GM23338 (cell line): ENCODE measurements around the gene NLRC5. TPM values are rescaled to one million over a fixed set of nuclear protein-coding genes. Genes with fewer than 3 reads are reported as not detected.

Experiments
- ATAC-seq: fragments of 200-7000 bp; cut with Tn5 transposase; 3 replicates; pipeline ENCODE4 v1.9.1; 2020
- DNase-seq: peaks from one replicate; pipeline ENCODE4 v3.0.0-alpha.2; 2015; ENCODE audit warnings: low spot score
- H2AFZ ChIP-seq: fragments of 200-600 bp; sonication (generic); 2 replicates; pipeline ENCODE4 v1.8.0; 2016; ENCODE audit warnings: antibody characterized with exemption, mild to moderate bottlenecking, moderate library complexity
- H3F3A ChIP-seq: fragments of 200-600 bp; sonication (generic); replicated peaks from 2 replicates; pipeline ENCODE4 v1.8.0; 2017; ENCODE audit warnings: antibody characterized with exemption, mixed run types, low read depth
- H3K27ac ChIP-seq: fragments of 200-600 bp; sonication (generic); 2 replicates; pipeline ENCODE4 v1.6.1; 2016; ENCODE audit warnings: low read depth
- H3K27me3 ChIP-seq: fragments of 200-600 bp; sonication (generic); 2 replicates; pipeline ENCODE4 v1.8.0; 2016; ENCODE audit warnings: mild to moderate bottlenecking, mixed run types, moderate library complexity; ENCODE audit not compliant: insufficient read depth
- H3K36me3 ChIP-seq: fragments of 200-600 bp; sonication (generic); 2 replicates; pipeline ENCODE4 v1.8.0; 2016; ENCODE audit warnings: mild to moderate bottlenecking; ENCODE audit not compliant: insufficient read depth
- H3K4me1 ChIP-seq: fragments of 200-600 bp; sonication (generic); 2 replicates; pipeline ENCODE4 v1.8.0; 2016; ENCODE audit warnings: mild to moderate bottlenecking, moderate library complexity; ENCODE audit not compliant: insufficient read depth
- H3K4me2 ChIP-seq: fragments of 200-600 bp; sonication (generic); 2 replicates; pipeline ENCODE4 v1.7.1; 2017; ENCODE audit warnings: mixed run types
- H3K4me3 ChIP-seq: fragments of 200-600 bp; sonication (generic); 2 replicates; pipeline ENCODE4 v1.6.1; 2016; ENCODE audit warnings: mixed run types
- H3K79me2 ChIP-seq: fragments of 200-600 bp; sonication (generic); replicated peaks from 2 replicates; pipeline ENCODE4 v1.8.0; 2017; ENCODE audit warnings: mild to moderate bottlenecking; ENCODE audit not compliant: insufficient read depth
- H3K9me2 ChIP-seq: fragments of 200-600 bp; sonication (generic); 2 replicates; pipeline ENCODE4 v1.8.0; 2017; ENCODE audit not compliant: insufficient read depth
- H4K20me1 ChIP-seq: fragments of 200-600 bp; sonication (generic); replicated peaks from 2 replicates; pipeline ENCODE4 v1.8.0; 2017; ENCODE audit warnings: mild to moderate bottlenecking; ENCODE audit not compliant: insufficient read depth
- H3K27ac Mint-ChIP-seq: 2 replicates; pipeline ENCODE4 v1.8.0; 2020; ENCODE audit warnings: inconsistent platforms, mild to moderate bottlenecking, moderate library complexity, mixed read lengths
- H3K27me3 Mint-ChIP-seq: 3 replicates; pipeline ENCODE4 v1.8.0; 2022; ENCODE audit warnings: low read depth, mild to moderate bottlenecking, moderate library complexity, mixed read lengths, inconsistent platforms; ENCODE audit not compliant: insufficient read depth, poor library complexity
- H3K36me3 Mint-ChIP-seq: 3 replicates; pipeline ENCODE4 v1.8.0; 2021; ENCODE audit warnings: low read depth, mild to moderate bottlenecking, inconsistent platforms, moderate library complexity, mixed read lengths
- H3K4me1 Mint-ChIP-seq: 3 replicates; pipeline ENCODE4 v1.8.0; 2020; ENCODE audit warnings: mild to moderate bottlenecking, inconsistent platforms, mixed read lengths
- H3K4me3 Mint-ChIP-seq: 3 replicates; pipeline ENCODE4 v1.8.0; 2021; ENCODE audit warnings: moderate library complexity, mild to moderate bottlenecking, inconsistent platforms, mixed read lengths
- H3K9me3 Mint-ChIP-seq: 3 replicates; pipeline ENCODE4 v1.8.0; 2020; ENCODE audit warnings: moderate library complexity, mild to moderate bottlenecking, inconsistent platforms, mixed read lengths
- CREB1 ChIP-seq: fragments of 250-450 bp; sonication (Bioruptor Pico); IDR thresholded peaks from 2 replicates; pipeline ENCODE4 v1.5.0; 2020; ENCODE audit warnings: low read depth, mild to moderate bottlenecking, moderate library complexity
- ETS1 ChIP-seq: IDR thresholded peaks from 2 replicates; pipeline ENCODE4 v1.6.1; 2016; ENCODE audit warnings: antibody characterized with exemption
- EZH2 ChIP-seq: fragments of 200-600 bp; sonication (generic); IDR thresholded peaks from one replicate; pipeline ENCODE4 v1.8.0; 2017; ENCODE audit warnings: antibody characterized with exemption, mild to moderate bottlenecking, low read depth; ENCODE audit not compliant: unreplicated experiment
- NANOG ChIP-seq: IDR thresholded peaks from 2 replicates; pipeline ENCODE4 v1.6.1; 2016; ENCODE audit warnings: antibody characterized with exemption, borderline replicate concordance
- POLR2AphosphoS5 ChIP-seq: IDR thresholded peaks from 2 replicates; pipeline ENCODE4 v1.6.1; 2016; ENCODE audit warnings: antibody characterized with exemption, low read depth
- STAT1 ChIP-seq: IDR thresholded peaks from one replicate; pipeline ENCODE4 v1.6.1; 2016; ENCODE audit warnings: antibody characterized with exemption; ENCODE audit not compliant: unreplicated experiment
- ZNF114 ChIP-seq: fragments of 250-450 bp; sonication (Bioruptor Pico); IDR thresholded peaks from 2 replicates; pipeline ENCODE4 v1.5.0; 2020; ENCODE audit warnings: mild to moderate bottlenecking, moderate library complexity
- ZNF331 ChIP-seq: fragments of 250-450 bp; sonication (Bioruptor Pico); IDR thresholded peaks from 2 replicates; pipeline ENCODE4 v1.5.0; 2020; ENCODE audit warnings: low read depth, mild to moderate bottlenecking, moderate library complexity
- polyA plus RNA-seq: library from polyadenylated mRNA; unstranded; fragments of >200 nt; fragmentation: Nextera tagmentation; extraction: Ambion mirVana; gene quantifications from 2 replicates; pipeline ENCODE4 v1.2.1, GENCODE V29; 2016
- total RNA-seq: library from RNA; depleted of rRNA; stranded (reverse); fragments of >200 nt; shearing (Covaris generic); gene quantifications from 2 replicates; pipeline ENCODE4 v1.2.3, GENCODE V29; 2014
- TF ChIP-seq, protein P1 (sequence below), 2 experiments: fragments of 200-600 bp in 1 of 2; sonication (generic) in 1 of 2; conservative IDR thresholded peaks; 2 replicates each; pipeline versions ENCODE4 v1.5.1 to v1.6.1; 2016 to 2017; ENCODE audit warnings: antibody characterized with exemption in 2 of 2, low read depth in 2 of 2, mild to moderate bottlenecking in 2 of 2, moderate library complexity in 1 of 2
- TF ChIP-seq, protein P2 (sequence below): IDR thresholded peaks from one replicate; pipeline ENCODE4 v1.6.1; 2018; ENCODE audit warnings: antibody characterized with exemption; ENCODE audit not compliant: unreplicated experiment

Gene NLRC5
- total and polyA plus RNA-seq, 2 experiments from 2014 or later: 2.3 to 3.9 TPM

- peak overlapping the region; percentile 93 for H2AFZ ChIP-seq
- Mint-ChIP-seq H3K4me3 (peak overlapping the region; percentile 81), H3K9me3 (no peaks in the 10 kb centered on the region), H3K27ac (no peak overlapping the region), H3K36me3 (no peaks in the 10 kb centered on the region), H3K27me3 (peaks cover 19% of the 10 kb centered on the region), H3K4me1 (peaks cover 15% of the 10 kb centered on the region)
- peaks cover 14% of the 10 kb centered on the region for H3K4me1 ChIP-seq
- H3K4me3 ChIP-seq: peak overlapping the region; percentile 64
- ATAC-seq (no peak), DNase-seq (no peak)
- no peaks in the 10 kb centered on the region; the same call in 1 of the 2 replicates for H4K20me1 ChIP-seq
- TF ChIP-seq ZNF331 (no peak), ETS1 (no peak), STAT1 (no peak), CREB1 (no peak), EZH2 (no peak)
- no peaks in the 10 kb centered on the region for H3K36me3 ChIP-seq
- peak overlapping the region; percentile 88 for H3K4me2 ChIP-seq
- H3K79me2 ChIP-seq: no peaks in the 10 kb centered on the region
- no peak overlapping the region for H3K27ac ChIP-seq
- no peaks in the 10 kb centered on the region for H3K9me2 ChIP-seq
- peaks cover 36% of the 10 kb centered on the region for H3K27me3 ChIP-seq
- H3F3A ChIP-seq: peaks cover 4% of the 10 kb centered on the region; the same call in 1 of the 2 replicates
These were observed 104.6 kb downstream of the NLRC5 start for GRCh38 chr16:57093666-57094564.

DNA sequence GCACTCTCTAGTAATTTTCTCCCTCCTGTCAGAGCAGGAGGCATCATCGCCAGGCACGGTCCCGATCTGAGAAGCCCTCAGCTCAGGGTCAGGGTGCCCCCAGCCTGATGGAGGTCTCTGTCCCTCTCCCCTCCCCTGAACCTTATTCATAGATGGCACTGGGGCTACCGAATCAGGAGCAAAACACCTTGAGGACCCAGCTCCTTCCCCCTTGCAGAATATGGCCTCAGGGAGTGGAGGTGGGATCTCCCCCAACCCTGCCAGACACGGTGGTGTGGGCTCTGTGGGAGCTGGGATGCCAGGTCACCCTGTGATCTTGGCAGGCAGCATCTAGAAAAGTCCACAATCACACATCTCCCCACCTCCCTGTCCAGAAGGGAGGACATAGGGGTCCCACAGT lies 105.6 kb downstream of the NLRC5 start:
- Mint-ChIP-seq H3K9me3 (no peaks in the 10 kb centered on the region), H3K27ac (no peak overlapping the region), H3K27me3 (peaks cover 19% of the 10 kb centered on the region), H3K36me3 (no peaks in the 10 kb centered on the region), H3K4me3 (no peak overlapping the region), H3K4me1 (peaks cover 20% of the 10 kb centered on the region)
- H3K27ac ChIP-seq: no peak overlapping the region
- H3K36me3 ChIP-seq: no peaks in the 10 kb centered on the region
- H3K9me2 ChIP-seq: no peaks in the 10 kb centered on the region
- H3K79me2 ChIP-seq: no peaks in the 10 kb centered on the region
- DNase-seq (no peak), ATAC-seq (no peak)
- no peak overlapping the region for H3K4me3 ChIP-seq
- no peak overlapping the region for H2AFZ ChIP-seq
- H3K4me1 ChIP-seq: peaks cover 14% of the 10 kb centered on the region
- TF ChIP-seq STAT1 (no peak), POLR2AphosphoS5 (no peak)
- no peak overlapping the region for H3K4me2 ChIP-seq
- peaks cover 36% of the 10 kb centered on the region for H3K27me3 ChIP-seq
- H4K20me1 ChIP-seq: no peaks in the 10 kb centered on the region; the same call in 1 of the 2 replicates
- peaks cover 4% of the 10 kb centered on the region; the same call in 1 of the 2 replicates for H3F3A ChIP-seq

DNA sequence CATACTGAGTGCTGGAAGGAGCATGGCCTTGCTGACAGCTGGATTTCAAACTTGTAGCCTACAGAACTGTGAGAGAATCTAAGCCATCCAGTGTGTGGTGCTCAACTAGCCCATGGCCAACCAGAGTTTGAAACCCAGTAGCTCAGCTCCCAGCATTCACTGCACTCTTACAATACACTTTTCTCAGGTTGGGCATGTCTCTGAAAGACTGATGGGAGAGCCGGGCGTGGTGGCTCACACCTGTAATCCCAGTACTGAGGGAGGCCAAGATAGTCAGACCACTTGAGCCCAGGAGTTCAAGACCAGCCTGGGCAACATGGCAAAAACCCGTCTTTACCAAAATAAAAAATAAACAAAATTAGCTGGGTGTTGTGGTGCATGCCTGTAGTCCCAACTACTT lies 106.8 kb downstream of the NLRC5 start:
- Histone ChIP-seq H3K4me3 (no peak overlapping the region), H4K20me1 (no peaks in the 10 kb centered on the region), H3F3A (peaks cover 4% of the 10 kb centered on the region; the same call in 1 of the 2 replicates), H3K79me2 (no peaks in the 10 kb centered on the region), H3K27me3 (peaks cover 26% of the 10 kb centered on the region), H3K4me1 (peaks cover 12% of the 10 kb centered on the region), H3K36me3 (no peaks in the 10 kb centered on the region), H2AFZ (no peak overlapping the region), H3K9me2 (no peaks in the 10 kb centered on the region), H3K27ac (no peak overlapping the region), H3K4me2 (no peak overlapping the region)
- H3K27ac Mint-ChIP-seq: no peak overlapping the region
- DNase-seq: no peak
- no peaks in the 10 kb centered on the region for H3K9me3 Mint-ChIP-seq
- peaks cover 28% of the 10 kb centered on the region for H3K4me1 Mint-ChIP-seq
- H3K27me3 Mint-ChIP-seq: peaks cover 17% of the 10 kb centered on the region
- no peaks in the 10 kb centered on the region for H3K36me3 Mint-ChIP-seq
- no peak overlapping the region for H3K4me3 Mint-ChIP-seq
- no peak for ATAC-seq
- TF ChIP-seq POLR2AphosphoS5 (no peak), CREB1 (no peak), EZH2 (no peak), STAT1 (no peak), NANOG (no peak), ETS1 (no peak), ZNF114 (no peak)
- TF ChIP-seq, protein P1, sequence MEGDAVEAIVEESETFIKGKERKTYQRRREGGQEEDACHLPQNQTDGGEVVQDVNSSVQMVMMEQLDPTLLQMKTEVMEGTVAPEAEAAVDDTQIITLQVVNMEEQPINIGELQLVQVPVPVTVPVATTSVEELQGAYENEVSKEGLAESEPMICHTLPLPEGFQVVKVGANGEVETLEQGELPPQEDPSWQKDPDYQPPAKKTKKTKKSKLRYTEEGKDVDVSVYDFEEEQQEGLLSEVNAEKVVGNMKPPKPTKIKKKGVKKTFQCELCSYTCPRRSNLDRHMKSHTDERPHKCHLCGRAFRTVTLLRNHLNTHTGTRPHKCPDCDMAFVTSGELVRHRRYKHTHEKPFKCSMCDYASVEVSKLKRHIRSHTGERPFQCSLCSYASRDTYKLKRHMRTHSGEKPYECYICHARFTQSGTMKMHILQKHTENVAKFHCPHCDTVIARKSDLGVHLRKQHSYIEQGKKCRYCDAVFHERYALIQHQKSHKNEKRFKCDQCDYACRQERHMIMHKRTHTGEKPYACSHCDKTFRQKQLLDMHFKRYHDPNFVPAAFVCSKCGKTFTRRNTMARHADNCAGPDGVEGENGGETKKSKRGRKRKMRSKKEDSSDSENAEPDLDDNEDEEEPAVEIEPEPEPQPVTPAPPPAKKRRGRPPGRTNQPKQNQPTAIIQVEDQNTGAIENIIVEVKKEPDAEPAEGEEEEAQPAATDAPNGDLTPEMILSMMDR (conservative IDR thresholded peaks at IDR 0.05; ENCODE audit: low read depth in 2 of 2): no peak
- TF ChIP-seq, protein P2, sequence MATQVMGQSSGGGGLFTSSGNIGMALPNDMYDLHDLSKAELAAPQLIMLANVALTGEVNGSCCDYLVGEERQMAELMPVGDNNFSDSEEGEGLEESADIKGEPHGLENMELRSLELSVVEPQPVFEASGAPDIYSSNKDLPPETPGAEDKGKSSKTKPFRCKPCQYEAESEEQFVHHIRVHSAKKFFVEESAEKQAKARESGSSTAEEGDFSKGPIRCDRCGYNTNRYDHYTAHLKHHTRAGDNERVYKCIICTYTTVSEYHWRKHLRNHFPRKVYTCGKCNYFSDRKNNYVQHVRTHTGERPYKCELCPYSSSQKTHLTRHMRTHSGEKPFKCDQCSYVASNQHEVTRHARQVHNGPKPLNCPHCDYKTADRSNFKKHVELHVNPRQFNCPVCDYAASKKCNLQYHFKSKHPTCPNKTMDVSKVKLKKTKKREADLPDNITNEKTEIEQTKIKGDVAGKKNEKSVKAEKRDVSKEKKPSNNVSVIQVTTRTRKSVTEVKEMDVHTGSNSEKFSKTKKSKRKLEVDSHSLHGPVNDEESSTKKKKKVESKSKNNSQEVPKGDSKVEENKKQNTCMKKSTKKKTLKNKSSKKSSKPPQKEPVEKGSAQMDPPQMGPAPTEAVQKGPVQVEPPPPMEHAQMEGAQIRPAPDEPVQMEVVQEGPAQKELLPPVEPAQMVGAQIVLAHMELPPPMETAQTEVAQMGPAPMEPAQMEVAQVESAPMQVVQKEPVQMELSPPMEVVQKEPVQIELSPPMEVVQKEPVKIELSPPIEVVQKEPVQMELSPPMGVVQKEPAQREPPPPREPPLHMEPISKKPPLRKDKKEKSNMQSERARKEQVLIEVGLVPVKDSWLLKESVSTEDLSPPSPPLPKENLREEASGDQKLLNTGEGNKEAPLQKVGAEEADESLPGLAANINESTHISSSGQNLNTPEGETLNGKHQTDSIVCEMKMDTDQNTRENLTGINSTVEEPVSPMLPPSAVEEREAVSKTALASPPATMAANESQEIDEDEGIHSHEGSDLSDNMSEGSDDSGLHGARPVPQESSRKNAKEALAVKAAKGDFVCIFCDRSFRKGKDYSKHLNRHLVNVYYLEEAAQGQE: no peak
